NCI-H1417 treated with DMSO at 0.1 percent for 48 hours (cell line): ENCODE measurements around the gene TSHR.
"Not testable (repeated sequence)": the region's sequence is repeated elsewhere in the genome, so short reads cannot be mapped to it uniquely, and the experiment has no call there.

Source experiments
- DNase-seq: peaks from one replicate; lab custom pipeline; 2025; lab: John Stamatoyannopoulos, UW

The TSHR gene

GRCh38 chr14:80951491-80951890 is 3.9 kb upstream of the TSHR start:
- DNase-seq: no peak

GRCh38 chr14:80953211-80953610 is 2.2 kb upstream of the TSHR start:
- DNase-seq: not testable (repeated sequence)

- peak; percentile 15 for DNase-seq
Observed at GRCh38 chr14:80954687-80955299, 628 bp upstream of the TSHR start.

- no peak for DNase-seq
Observed at GRCh38 chr14:80956102-80956501, 681 bp downstream of the TSHR start.

- DNase-seq: no peak
Observed at GRCh38 chr14:80956922-80957321, 1.5 kb downstream of the TSHR start.

- DNase-seq: no peak
Observed at GRCh38 chr14:80957613-80958012, 2.2 kb downstream of the TSHR start.

- DNase-seq: no peak
Observed at GRCh38 chr14:80958226-80958625, 2.8 kb downstream of the TSHR start.

- no peak for DNase-seq
Observed at GRCh38 chr14:80958939-80959338, 3.5 kb downstream of the TSHR start.

- peak; percentile 41 for DNase-seq
Observed at GRCh38 chr14:80959496-80959895, 4.1 kb downstream of the TSHR start.

GRCh38 chr14:80965037-80965436 is 9.6 kb downstream of the TSHR start:
- no peak for DNase-seq

GRCh38 chr14:80973931-80974641 is 18.7 kb downstream of the TSHR start:
- DNase-seq: no peak

- DNase-seq: no peak
Observed at GRCh38 chr14:80974679-80975078, 19.3 kb downstream of the TSHR start.

- DNase-seq: no peak
Observed at GRCh38 chr14:80977221-80977620, 21.8 kb downstream of the TSHR start.

- DNase-seq: no peak
Observed at GRCh38 chr14:80978403-80978802, 23.0 kb downstream of the TSHR start.

GRCh38 chr14:80979951-80980350 is 24.5 kb downstream of the TSHR start:
- no peak for DNase-seq

GRCh38 chr14:80981156-80981555 is 25.7 kb downstream of the TSHR start:
- DNase-seq: no peak

GRCh38 chr14:80981673-80982072 is 26.3 kb downstream of the TSHR start:
- no peak for DNase-seq

- no peak for DNase-seq
Observed at GRCh38 chr14:80982711-80983110, 27.3 kb downstream of the TSHR start.

GRCh38 chr14:80987235-80988032 is 32.0 kb downstream of the TSHR start:
- DNase-seq: peak; percentile 63

- DNase-seq: no peak
Observed at GRCh38 chr14:80988192-80988591, 32.8 kb downstream of the TSHR start.

GRCh38 chr14:80988735-80989429 is 33.5 kb downstream of the TSHR start:
- DNase-seq: no peak

- DNase-seq: no peak
Observed at GRCh38 chr14:80992580-80992979, 37.2 kb downstream of the TSHR start.
